Left lung (tissue), 14 donors: ENCODE results near the gene MAN1A1. TPM values are rescaled to one million over a fixed set of nuclear protein-coding genes. Genes with fewer than 3 reads are reported as not detected.

Source experiments
- ATAC-seq: fragments of 200-7000 bp; cut with Tn5 transposase; one replicate; pipeline ENCODE4 v1.9.1; 2020; ENCODE audit warnings: moderate library complexity
- DNase-seq, 4 donors: peaks; one replicate each; pipeline ENCODE4 v3.0.0-alpha.2; 2013 to 2020
- H3K27ac ChIP-seq, 2 donors: fragments of 200-600 bp; sonication (generic) in 1 of 2; one replicate each; pipeline versions ENCODE4 v1.5.0 to v1.8.0; 2020 to 2021
- H3K27me3 ChIP-seq, 2 donors: fragments of 200-600 bp; sonication (generic) in 1 of 2; one replicate each; pipeline versions ENCODE4 v1.5.0 to v1.8.0; 2020 to 2021
- H3K36me3 ChIP-seq, 2 donors: fragments of 200-600 bp; sonication (generic) in 1 of 2; one replicate each; pipeline versions ENCODE4 v1.5.0 to v1.8.0; 2020 to 2021
- H3K4me1 ChIP-seq, 2 donors: fragments of 200-600 bp; one replicate each; pipeline ENCODE4 v1.8.0; 2021
- H3K4me3 ChIP-seq, 2 donors: fragments of 200-600 bp; sonication (generic) in 1 of 2; one replicate each; pipeline versions ENCODE4 v1.5.0 to v1.8.0; 2020 to 2021; ENCODE audit warnings: mild to moderate bottlenecking in 1 of 2
- H3K9me3 ChIP-seq, 2 donors: fragments of 200-600 bp; sonication (generic) in 1 of 2; one replicate each; pipeline versions ENCODE4 v1.5.0 to v1.8.0; 2020 to 2021
- CTCF ChIP-seq, 2 donors: fragments of 200-600 bp; sonication (generic) in 1 of 2; IDR thresholded peaks; one replicate each; pipeline versions ENCODE4 v1.5.0 to v1.8.0; 2021; ENCODE audit warnings: antibody characterized with exemption in 2 of 2
- intact Hi-C, 2 donors: fragments of 100-400 bp; cut with DNase I; formaldehyde crosslinking; loops; one replicate each; pipeline versions ENCODE4 v1.11.2 to v1.14.2; 2022
- long read RNA-seq, 12 donors: library from polyadenylated mRNA in 2 of 12; unstranded in 2 of 12; transcript quantifications; one replicate each; pipeline ENCODE4 v2.0.0 and lab custom pipeline, GENCODE V29; 2019 to 2026
- polyA plus RNA-seq, 6 donors: library from polyadenylated mRNA; unstranded; fragments of 120-200 nt; gene quantifications; one replicate each; pipeline ENCODE4 v1.2.1, GENCODE V29; 2013; ENCODE audit not compliant: insufficient read length in 6 of 6
- total RNA-seq, 2 donors: library from RNA; stranded (reverse); fragmentation: NEBNext Ultra II Directional; extraction: Animal tissue kit (Norgen Biotek cat#: 25700); gene quantifications; one replicate each; pipeline ENCODE4 v1.2.1, GENCODE V29; 2021
- donor health status: DM: no; HTN: yes; CAD: no.
- donor health status: DM: no; HTN: no; CAD: no.

MAN1A1 gene
- total RNA-seq (10 to 100 TPM; 49.6 to 58.7 TPM), polyA plus RNA-seq (10 to 100 TPM; 54.0 to 76.6 (median 58.1) TPM)
- long read RNA-seq, donor 1, full-length matches to known transcripts, result 2 of 23 reads
- long read RNA-seq, donor 1, partial matches to known transcripts, result 21 of 23 reads
- long read RNA-seq, donor 1, other reads (novel, unspliced or antisense), result 0 of 23 reads
- long read RNA-seq, donor 2, full-length matches to known transcripts, result 10 of 27 reads
- long read RNA-seq, donor 2, partial matches to known transcripts, result 17 of 27 reads
- long read RNA-seq, donor 2, other reads (novel, unspliced or antisense), result 0 of 27 reads
- long read RNA-seq, donor 3, full-length matches to known transcripts, result 2 of 8 reads
- long read RNA-seq, donor 3, partial matches to known transcripts, result 6 of 8 reads
- long read RNA-seq, donor 3, other reads (novel, unspliced or antisense), result 0 of 8 reads
- long read RNA-seq, donor 4, partial matches to known transcripts, result 0 of 1 reads
- long read RNA-seq, donor 4, other reads (novel, unspliced or antisense), result 1 of 1 reads
- long read RNA-seq, donor 5, full-length matches to known transcripts, result 6 of 23 reads
- long read RNA-seq, donor 5, partial matches to known transcripts, result 17 of 23 reads
- long read RNA-seq, donor 5, other reads (novel, unspliced or antisense), result 0 of 23 reads
- long read RNA-seq, donor 6, full-length matches to known transcripts, result 10 of 18 reads
- long read RNA-seq, donor 6, partial matches to known transcripts, result 8 of 18 reads
- long read RNA-seq, donor 6, other reads (novel, unspliced or antisense), result 0 of 18 reads
- long read RNA-seq, donor 7, partial matches to known transcripts, result 9 of 9 reads
- long read RNA-seq, donor 7, other reads (novel, unspliced or antisense), result 0 of 9 reads
- long read RNA-seq, donor 8, full-length matches to known transcripts, result 5 of 25 reads
- long read RNA-seq, donor 8, partial matches to known transcripts, result 20 of 25 reads
- long read RNA-seq, donor 8, other reads (novel, unspliced or antisense), result 0 of 25 reads
- long read RNA-seq, donor 9, result 0 reads
- long read RNA-seq, donor 10, result 0 reads
- long read RNA-seq, donor 11, full-length matches to known transcripts, result 2 of 2 reads
- long read RNA-seq, donor 11, partial matches to known transcripts, result 0 of 2 reads
- long read RNA-seq, donor 11, other reads (novel, unspliced or antisense), result 0 of 2 reads
- long read RNA-seq, donor 12, full-length matches to known transcripts, result 2 of 17 reads
- long read RNA-seq, donor 12, partial matches to known transcripts, result 15 of 17 reads
- long read RNA-seq, donor 12, other reads (novel, unspliced or antisense), result 0 of 17 reads

GRCh38 chr6:119349361-119350201, at the start of gene MAN1A1:
Gene MAN1A1, minus strand, starts transcription at chr6:119349761. Its CDS starts 696 bp downstream, at chr6:119349065.
- intact Hi-C loops, result no loop called here
- no peak for TF ChIP-seq CTCF (IDR thresholded peaks at IDR 0.05)
- no peaks in the 10 kb centered on the region for H3K36me3 ChIP-seq
- ATAC-seq (peak; percentile 94), DNase-seq (peak; percentile 91 to 96 (median 94))
- peak within 1 kb of the TSS; percentile 82 to 90 for H3K4me3 ChIP-seq
- peaks cover 4 to 73% of the 10 kb centered on the region in 2 donors for H3K4me1 ChIP-seq
- H3K27ac ChIP-seq, result peak within 1 kb of the TSS; percentile 96 to 98
- no peaks in the 10 kb centered on the region for H3K27me3 ChIP-seq
- no peaks in the 10 kb centered on the region for H3K9me3 ChIP-seq

GRCh38 chr6:119395192-119395591, 45.6 kb upstream of the MAN1A1 start:
- Histone ChIP-seq H3K27me3 (no peaks in the 10 kb centered on the region), H3K4me3 (no peak overlapping the region), H3K9me3 (peaks cover 0 to 11% of the 10 kb centered on the region in 2 donors), H3K27ac (no peak overlapping the region), H3K36me3 (no peaks in the 10 kb centered on the region), H3K4me1 (no peaks in the 10 kb centered on the region)
- DNase-seq (no peak), ATAC-seq (no peak)
- TF ChIP-seq CTCF (IDR thresholded peaks at IDR 0.05), result no peak
- intact Hi-C loops, result no loop called here

- peaks cover 0 to 8% of the 10 kb centered on the region in 2 donors for H3K9me3 ChIP-seq
- no peaks in the 10 kb centered on the region for H3K27me3 ChIP-seq
- no peak for ATAC-seq
- TF ChIP-seq CTCF (IDR thresholded peaks at IDR 0.05), result no peak
- no peaks in the 10 kb centered on the region for H3K4me1 ChIP-seq
- intact Hi-C loops, result no loop called here
- H3K27ac ChIP-seq, result no peak overlapping the region
- DNase-seq, result no peak
- H3K36me3 ChIP-seq, result no peaks in the 10 kb centered on the region
- no peak overlapping the region for H3K4me3 ChIP-seq
Measured at GRCh38 chr6:119390247-119390793, 40.8 kb upstream of the MAN1A1 start.

GRCh38 chr6:119385994-119386393, 36.4 kb upstream of the MAN1A1 start:
- Histone ChIP-seq H3K4me3 (no peak overlapping the region), H3K27ac (no peak overlapping the region), H3K9me3 (peaks cover 0 to 21% of the 10 kb centered on the region in 2 donors), H3K4me1 (no peaks in the 10 kb centered on the region), H3K27me3 (no peaks in the 10 kb centered on the region), H3K36me3 (no peaks in the 10 kb centered on the region)
- intact Hi-C loops, result no loop called here
- TF ChIP-seq CTCF (IDR thresholded peaks at IDR 0.05), result no peak
- ATAC-seq, result no peak
- DNase-seq, result no peak
